ENCODE results near the gene ELP2.

GRCh38 chr18:36176711-36177110 lies 47.0 kb downstream of the ELP2 start:
- TF ChIP-seq TAF1 (IDR thresholded peaks at IDR 0.05; ENCODE audit: low read depth, low read length) (no peak), POLR2A (IDR thresholded peaks at IDR 0.05; ENCODE audit: low read depth, low read length) (no peak), SPI1 (IDR thresholded peaks at IDR 0.05; ENCODE audit: low read depth, low read length) (no peak)

Measured in GM12891 (cell line).